ENCODE measurements around the gene FGD2. TPM values are rescaled to one million over a fixed set of nuclear protein-coding genes. Genes with fewer than 3 reads are reported as not detected.

FGD2 gene
- total RNA-seq, 1 donor from 2014 or later: not detected

DNA sequence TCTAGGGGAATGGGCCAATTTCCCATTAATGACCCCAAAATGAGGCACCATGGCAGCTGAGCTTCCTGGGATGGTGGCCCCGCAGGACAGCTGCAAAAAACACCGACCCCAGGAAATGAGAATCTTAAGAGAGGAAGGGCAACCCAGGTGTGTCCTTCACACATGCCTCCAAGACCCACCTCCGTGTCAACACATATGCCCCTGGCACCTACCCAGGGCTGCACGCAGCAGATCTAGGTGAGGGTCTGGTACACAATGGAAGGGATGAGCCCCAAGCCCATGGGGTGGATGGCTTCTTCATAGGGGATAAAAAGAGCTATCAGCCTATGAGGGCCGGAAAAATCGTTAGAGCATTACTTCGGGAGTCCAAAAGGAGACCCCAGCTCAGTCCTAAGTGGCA is 28.9 kb upstream of the FGD2 start:
- H3K36me3 Mint-ChIP-seq (ENCODE audit: unreplicated experiment): no peaks in the 10 kb centered on the region

DNA sequence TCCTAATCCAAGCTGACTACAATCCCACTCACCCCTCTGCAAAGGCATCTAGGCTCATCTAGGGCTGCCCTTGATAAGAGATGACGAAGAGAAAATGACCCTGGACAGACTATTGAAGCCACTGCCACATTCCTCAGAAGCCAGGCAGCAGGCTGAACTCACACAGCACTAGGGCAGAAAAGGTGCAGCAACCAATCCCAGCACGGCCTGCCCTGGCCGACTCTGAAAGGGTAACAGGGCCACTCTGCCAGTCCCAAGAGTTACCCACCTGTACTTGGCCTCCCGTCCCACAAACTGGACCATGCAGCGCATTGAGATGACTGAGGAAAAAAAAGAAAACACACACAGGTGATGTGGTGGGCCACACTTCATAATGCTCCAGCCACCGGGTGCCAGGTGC is 28.5 kb upstream of the FGD2 start:
- peaks cover 4% of the 10 kb centered on the region for H3K9me3 Mint-ChIP-seq (ENCODE audit: unreplicated experiment)
- no peak for DNase-seq
- no peak overlapping the region for H3K4me3 Mint-ChIP-seq (ENCODE audit: unreplicated experiment)
- peaks cover 2% of the 10 kb centered on the region for H3K27me3 Mint-ChIP-seq (ENCODE audit: unreplicated experiment)
- H3K4me1 Mint-ChIP-seq (ENCODE audit: low read depth, unreplicated experiment): peaks cover 29% of the 10 kb centered on the region
- H3K36me3 Mint-ChIP-seq (ENCODE audit: unreplicated experiment): no peaks in the 10 kb centered on the region
- TF ChIP-seq, protein P1, sequence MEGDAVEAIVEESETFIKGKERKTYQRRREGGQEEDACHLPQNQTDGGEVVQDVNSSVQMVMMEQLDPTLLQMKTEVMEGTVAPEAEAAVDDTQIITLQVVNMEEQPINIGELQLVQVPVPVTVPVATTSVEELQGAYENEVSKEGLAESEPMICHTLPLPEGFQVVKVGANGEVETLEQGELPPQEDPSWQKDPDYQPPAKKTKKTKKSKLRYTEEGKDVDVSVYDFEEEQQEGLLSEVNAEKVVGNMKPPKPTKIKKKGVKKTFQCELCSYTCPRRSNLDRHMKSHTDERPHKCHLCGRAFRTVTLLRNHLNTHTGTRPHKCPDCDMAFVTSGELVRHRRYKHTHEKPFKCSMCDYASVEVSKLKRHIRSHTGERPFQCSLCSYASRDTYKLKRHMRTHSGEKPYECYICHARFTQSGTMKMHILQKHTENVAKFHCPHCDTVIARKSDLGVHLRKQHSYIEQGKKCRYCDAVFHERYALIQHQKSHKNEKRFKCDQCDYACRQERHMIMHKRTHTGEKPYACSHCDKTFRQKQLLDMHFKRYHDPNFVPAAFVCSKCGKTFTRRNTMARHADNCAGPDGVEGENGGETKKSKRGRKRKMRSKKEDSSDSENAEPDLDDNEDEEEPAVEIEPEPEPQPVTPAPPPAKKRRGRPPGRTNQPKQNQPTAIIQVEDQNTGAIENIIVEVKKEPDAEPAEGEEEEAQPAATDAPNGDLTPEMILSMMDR (IDR thresholded peaks at IDR 0.05; ENCODE audit: partially characterized antibody, unreplicated experiment): no peak
- H3K27ac Mint-ChIP-seq (ENCODE audit: unreplicated experiment): no peak overlapping the region

More for the DNA sequence above, 28.9 kb upstream of the FGD2 start:
- peaks cover 25% of the 10 kb centered on the region for H3K4me1 Mint-ChIP-seq (ENCODE audit: low read depth, unreplicated experiment)
- H3K4me3 Mint-ChIP-seq (ENCODE audit: unreplicated experiment): no peak overlapping the region
- no peak overlapping the region for H3K27ac Mint-ChIP-seq (ENCODE audit: unreplicated experiment)
- DNase-seq: no peak
- H3K9me3 Mint-ChIP-seq (ENCODE audit: unreplicated experiment): peaks cover 3% of the 10 kb centered on the region
- TF ChIP-seq, protein P1 (IDR thresholded peaks at IDR 0.05; ENCODE audit: partially characterized antibody, unreplicated experiment): no peak
- H3K27me3 Mint-ChIP-seq (ENCODE audit: unreplicated experiment): peaks cover 2% of the 10 kb centered on the region

DNA sequence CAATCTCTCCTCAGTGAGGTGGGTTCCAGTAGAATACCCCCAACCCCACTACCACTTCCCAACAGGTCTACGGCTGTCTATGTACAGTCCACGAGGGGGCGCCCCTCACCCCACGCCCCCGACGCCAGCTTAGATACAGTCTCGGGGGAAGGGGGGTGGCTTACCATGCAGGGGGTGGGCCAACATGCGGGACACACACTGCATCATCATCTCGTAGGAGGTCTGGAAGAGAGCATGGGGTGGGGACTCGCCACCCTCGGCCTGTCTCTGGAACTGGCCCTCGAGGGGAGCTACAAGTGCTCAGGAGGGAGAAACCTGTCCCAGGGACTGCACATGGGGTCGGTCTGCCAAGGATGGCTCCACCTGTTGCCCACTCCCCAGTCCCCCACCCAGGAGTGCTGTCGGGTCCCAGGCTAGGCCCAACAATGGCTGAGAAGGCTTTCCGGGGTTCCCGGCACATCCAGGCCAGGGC is 27.9 kb upstream of the FGD2 start:
- H3K9me3 Mint-ChIP-seq (ENCODE audit: unreplicated experiment): peaks cover 4% of the 10 kb centered on the region
- no peak overlapping the region for H3K27ac Mint-ChIP-seq (ENCODE audit: unreplicated experiment)
- no peak overlapping the region for H3K4me3 Mint-ChIP-seq (ENCODE audit: unreplicated experiment)
- H3K36me3 Mint-ChIP-seq (ENCODE audit: unreplicated experiment): no peaks in the 10 kb centered on the region
- DNase-seq: no peak
- H3K4me1 Mint-ChIP-seq (ENCODE audit: low read depth, unreplicated experiment): peaks cover 31% of the 10 kb centered on the region
- TF ChIP-seq, protein P1 (IDR thresholded peaks at IDR 0.05; ENCODE audit: partially characterized antibody, unreplicated experiment): peak; percentile 41
- H3K27me3 Mint-ChIP-seq (ENCODE audit: unreplicated experiment): peaks cover 2% of the 10 kb centered on the region

DNA sequence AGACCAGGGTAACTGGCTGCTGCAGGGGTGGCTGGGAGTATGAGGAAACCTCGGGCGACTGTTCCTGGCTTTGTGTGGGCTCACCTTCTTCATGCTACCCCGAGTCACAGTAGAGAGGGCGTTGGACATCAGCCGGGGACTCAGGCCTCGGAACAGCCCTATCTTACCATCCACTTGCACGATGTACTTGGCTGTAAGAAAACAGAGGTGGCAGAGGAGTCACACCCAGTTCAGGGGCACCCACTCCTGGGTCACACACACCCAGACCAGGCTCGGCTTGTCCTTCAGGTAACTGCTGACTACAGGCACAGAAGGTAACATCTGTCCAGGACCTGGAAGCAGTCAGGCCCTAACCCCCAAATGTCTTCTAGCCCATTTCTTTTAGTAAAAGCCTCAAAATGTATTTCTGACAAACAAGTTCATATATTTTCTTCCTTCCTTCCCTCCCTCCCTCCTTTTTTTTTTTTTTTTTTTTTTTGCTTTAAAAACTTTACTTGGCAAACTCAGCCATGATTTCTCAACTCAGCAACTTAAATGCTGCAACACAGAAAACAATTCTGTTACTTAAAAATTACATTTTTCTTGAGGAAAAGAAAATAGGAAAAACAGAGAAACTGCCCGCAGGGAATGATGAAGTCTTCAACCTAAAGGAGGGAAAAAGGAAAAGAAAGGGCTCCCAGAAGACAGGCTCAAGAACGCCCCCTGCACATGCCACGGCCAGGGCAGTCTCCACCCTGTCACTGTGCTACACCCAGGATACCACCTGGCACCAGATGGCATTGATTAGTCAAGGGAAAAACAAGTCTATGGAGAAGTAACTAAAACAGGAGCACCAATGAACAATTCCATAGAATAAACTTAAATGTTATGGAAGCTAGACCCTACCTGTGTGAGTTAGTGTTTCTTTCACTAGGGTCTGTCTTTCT is 26.8 kb upstream of the FGD2 start:
- TF ChIP-seq, protein P1 (IDR thresholded peaks at IDR 0.05; ENCODE audit: partially characterized antibody, unreplicated experiment): no peak
- peaks cover 4% of the 10 kb centered on the region for H3K9me3 Mint-ChIP-seq (ENCODE audit: unreplicated experiment)
- H3K27ac Mint-ChIP-seq (ENCODE audit: unreplicated experiment): no peak overlapping the region
- H3K27me3 Mint-ChIP-seq (ENCODE audit: unreplicated experiment): peaks cover 2% of the 10 kb centered on the region
- H3K4me1 Mint-ChIP-seq (ENCODE audit: low read depth, unreplicated experiment): peaks cover 31% of the 10 kb centered on the region
- no peak overlapping the region for H3K4me3 Mint-ChIP-seq (ENCODE audit: unreplicated experiment)
- DNase-seq: no peak
- no peaks in the 10 kb centered on the region for H3K36me3 Mint-ChIP-seq (ENCODE audit: unreplicated experiment)

DNA sequence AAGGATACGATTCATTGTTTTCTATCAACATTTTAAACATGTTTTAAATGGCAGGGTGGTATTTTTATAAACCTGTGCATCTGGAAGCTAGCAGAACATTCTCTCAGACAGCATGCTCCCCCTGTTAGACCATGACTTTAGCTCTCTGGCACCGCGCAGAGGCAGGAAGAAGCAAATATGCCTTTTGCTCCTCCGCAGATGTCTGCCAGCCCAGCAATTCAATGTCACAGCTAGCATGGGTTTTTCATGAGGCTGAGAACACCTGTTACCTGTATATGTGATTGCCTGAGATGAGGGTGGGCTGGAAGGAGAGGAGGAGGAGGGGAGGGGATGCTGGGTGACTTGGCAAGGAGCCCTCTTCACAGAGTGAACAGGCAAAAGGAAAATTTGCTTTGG is 26.1 kb upstream of the FGD2 start:
- DNase-seq: no peak
- Mint-ChIP-seq H3K9me3 (ENCODE audit: unreplicated experiment) (peaks cover 4% of the 10 kb centered on the region), H3K4me3 (ENCODE audit: unreplicated experiment) (peak overlapping the region; percentile 32), H3K27me3 (ENCODE audit: unreplicated experiment) (no peaks in the 10 kb centered on the region), H3K27ac (ENCODE audit: unreplicated experiment) (peak overlapping the region; percentile 45), H3K4me1 (ENCODE audit: low read depth, unreplicated experiment) (peaks cover 31% of the 10 kb centered on the region), H3K36me3 (ENCODE audit: unreplicated experiment) (no peaks in the 10 kb centered on the region)
- TF ChIP-seq, protein P1 (IDR thresholded peaks at IDR 0.05; ENCODE audit: partially characterized antibody, unreplicated experiment): no peak

All from glutamatergic neuron (in vitro differentiated cells).